KOPT-K1 (cell line): ENCODE data around the gene GMDS.
"Not testable (repeated sequence)": the region's sequence is repeated elsewhere in the genome, so short reads cannot be mapped to it uniquely, and the experiment has no call there.

ENCODE experiments used
- H3K27ac ChIP-seq: fragments of 200-600 bp; sonication (generic); 2 replicates; pipeline ENCODE4 v1.5.1; 2016; ENCODE audit warnings: antibody characterized with exemption, mild to moderate bottlenecking, low read depth, low read length; ENCODE audit not compliant: poor library complexity, severe bottlenecking
- H3K36me3 ChIP-seq: fragments of 200-600 bp; sonication (generic); 2 replicates; pipeline ENCODE4 v1.5.1; 2017; ENCODE audit warnings: antibody characterized with exemption, mild to moderate bottlenecking, low read length, moderate library complexity; ENCODE audit not compliant: insufficient read depth
- H3K9me3 ChIP-seq: fragments of 200-600 bp; sonication (generic); 2 replicates; pipeline ENCODE4 v1.5.1; 2017; ENCODE audit warnings: antibody characterized with exemption, low read length, mild to moderate bottlenecking; ENCODE audit not compliant: insufficient read depth, poor library complexity, severe bottlenecking

The GMDS gene

DNA sequence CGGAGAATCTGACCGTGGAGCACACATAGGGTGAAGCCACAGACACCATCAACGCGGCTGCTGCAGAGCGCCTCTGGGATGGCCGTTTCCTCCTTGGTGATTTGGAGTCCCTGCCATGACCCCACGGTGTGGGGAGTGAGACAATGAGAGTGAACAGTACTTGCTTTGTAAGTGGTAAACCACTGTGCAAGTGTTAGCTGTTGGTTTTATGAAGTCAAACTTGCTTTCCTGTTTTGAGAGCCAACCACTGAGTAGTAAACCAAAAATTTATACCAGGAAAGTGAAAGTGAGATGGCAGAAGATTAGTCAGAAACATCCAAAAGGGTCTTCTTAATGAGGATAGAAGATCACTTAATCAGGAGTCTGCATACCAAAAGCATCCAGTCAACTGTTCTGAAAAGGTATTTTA lies 475.0 kb downstream of the GMDS start:
- no peaks in the 10 kb centered on the region for H3K9me3 ChIP-seq
- H3K36me3 ChIP-seq: no peaks in the 10 kb centered on the region

DNA sequence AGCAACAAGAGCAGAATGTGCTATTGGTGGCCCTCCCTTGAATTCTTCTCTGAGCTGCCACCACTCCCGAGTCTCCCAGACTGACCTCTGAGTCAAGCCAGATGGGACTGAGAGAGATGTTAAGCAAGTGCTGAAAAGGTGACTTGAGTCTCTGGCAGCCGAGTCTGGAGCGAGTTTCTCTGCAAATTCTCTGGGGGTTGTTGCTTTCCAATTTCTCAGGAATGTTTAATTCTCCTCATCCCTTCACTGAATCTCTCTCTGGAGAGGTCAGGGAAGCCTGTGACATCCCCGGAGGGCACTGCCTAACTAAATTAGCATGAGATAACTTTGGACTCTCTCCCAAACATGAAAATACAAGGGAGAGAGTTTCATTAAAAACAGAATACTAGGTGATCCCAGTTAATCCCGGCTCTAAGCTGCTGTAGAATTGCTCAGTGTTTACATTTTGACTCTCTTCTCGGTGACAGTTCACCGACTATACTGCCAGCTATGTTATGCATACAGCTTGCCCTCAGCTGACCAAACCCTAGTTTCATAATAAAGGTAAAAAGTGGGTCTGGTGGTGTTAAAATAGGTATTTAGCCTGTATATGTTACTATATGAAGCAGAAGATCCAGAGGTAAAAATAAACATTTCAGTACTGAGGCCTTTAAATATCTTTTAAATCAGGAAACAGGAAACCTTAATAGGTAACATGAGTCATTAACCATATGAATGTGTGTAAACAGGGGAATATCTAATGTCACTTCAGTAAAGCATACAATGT lies 477.7 kb downstream of the GMDS start:
- Histone ChIP-seq H3K9me3 (no peaks in the 10 kb centered on the region), H3K27ac (no peak overlapping the region), H3K36me3 (no peaks in the 10 kb centered on the region)

More for the DNA sequence above, 475.0 kb downstream of the GMDS start:
- peak overlapping the region; percentile 58 for H3K27ac ChIP-seq

DNA sequence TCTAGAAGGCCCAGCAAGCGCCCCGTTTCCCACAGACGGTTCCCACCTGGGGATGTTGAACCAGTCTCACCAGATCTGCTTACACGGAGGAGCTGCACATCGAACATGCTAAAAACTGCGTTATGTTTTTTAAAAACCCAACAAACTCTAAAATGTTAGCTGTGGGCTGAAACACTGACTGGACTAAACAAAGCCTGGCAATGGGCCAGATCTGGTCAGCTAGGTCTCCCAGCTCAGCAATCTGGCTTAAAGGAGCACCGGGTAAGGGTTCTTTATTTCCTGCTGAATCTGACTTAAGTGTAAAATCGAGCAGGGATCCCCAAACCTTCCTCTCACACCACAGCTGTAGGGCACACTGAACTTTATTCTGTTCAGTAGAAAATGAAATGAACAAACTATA lies 478.8 kb downstream of the GMDS start:
- Histone ChIP-seq H3K9me3 (no peaks in the 10 kb centered on the region), H3K36me3 (no peaks in the 10 kb centered on the region), H3K27ac (no peak overlapping the region)

DNA sequence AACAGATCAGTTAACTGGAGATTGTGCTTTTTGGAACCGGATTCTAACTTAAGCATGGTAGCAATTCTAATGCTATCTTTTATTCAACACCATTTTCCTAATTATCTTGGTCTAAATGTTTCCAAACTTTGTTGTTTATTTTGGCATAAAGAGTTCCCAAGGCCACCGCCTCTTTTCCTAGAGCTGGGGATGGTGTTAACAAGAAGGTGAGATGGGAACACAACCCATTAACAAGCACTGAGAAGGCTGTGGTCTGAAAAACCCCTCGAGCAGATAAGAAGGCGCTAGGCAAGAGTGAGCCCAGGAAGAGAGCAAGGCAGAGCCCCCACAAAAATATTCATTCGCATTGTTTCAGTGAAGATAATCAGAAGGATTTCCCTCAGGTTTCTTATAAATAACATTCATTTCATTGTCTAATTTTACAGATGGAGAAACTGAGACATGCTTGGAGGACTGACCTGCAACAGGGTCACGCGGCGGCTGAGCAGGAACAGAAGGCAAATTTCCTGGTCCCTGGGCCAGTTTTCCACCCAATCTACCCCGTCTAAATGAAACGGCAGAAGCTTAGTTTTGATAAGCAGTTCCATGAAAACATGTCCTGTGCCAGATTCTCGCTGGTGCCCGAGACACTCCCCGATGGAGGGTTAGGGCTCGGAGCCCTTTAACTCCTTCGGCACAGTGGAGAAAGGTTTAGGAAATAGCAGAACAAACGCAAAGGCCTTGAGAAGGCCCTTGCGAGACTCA lies 480.1 kb downstream of the GMDS start:
- Histone ChIP-seq H3K36me3 (no peaks in the 10 kb centered on the region), H3K27ac (no peak overlapping the region), H3K9me3 (no peaks in the 10 kb centered on the region)

DNA sequence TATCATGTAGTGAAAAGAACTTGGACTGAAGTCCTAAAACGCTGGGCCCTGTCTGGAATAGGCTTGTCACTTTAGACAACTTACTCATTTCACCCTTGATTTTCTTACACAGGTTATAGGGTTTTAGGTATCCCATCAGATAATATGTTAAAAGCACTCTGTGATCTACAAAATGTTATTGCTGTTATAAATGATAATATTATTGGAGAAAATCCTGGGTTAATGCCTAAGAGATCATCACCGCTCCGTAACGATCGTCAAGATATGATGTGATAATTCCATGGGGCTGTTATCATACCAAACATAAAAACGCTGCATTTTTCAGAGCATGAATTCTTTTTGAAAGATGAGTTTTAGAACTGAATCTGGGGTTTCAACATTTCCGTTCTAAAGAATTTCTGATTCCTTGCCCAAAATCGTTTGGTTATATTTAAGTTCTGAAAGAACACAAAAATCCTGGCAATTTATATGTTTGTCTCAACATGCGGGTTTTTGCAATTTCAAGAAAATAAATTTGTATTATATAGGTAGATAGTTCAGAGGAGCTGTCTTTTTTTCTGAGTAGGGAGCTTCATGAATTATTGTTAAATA lies 480.9 kb downstream of the GMDS start:
- H3K27ac ChIP-seq: no peak overlapping the region
- H3K36me3 ChIP-seq: no peaks in the 10 kb centered on the region
- no peaks in the 10 kb centered on the region for H3K9me3 ChIP-seq

DNA sequence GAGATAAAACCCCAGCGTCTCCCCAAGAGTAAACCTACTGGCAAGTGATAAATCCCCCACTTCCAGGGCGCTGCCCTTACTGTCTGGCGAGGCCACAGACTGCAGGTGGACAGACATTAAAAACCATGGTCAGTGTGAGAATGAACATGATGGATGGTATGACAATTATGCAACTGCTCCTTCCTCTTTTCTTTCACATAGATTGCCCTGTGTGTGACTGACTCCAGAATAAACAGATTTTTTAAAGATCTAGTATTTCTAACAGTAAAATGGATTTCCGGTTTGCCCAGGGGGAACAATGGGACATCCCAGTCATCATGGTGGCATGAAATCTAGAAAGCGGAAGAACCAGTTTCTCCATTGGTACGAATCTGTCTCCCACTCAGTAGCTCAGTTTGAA lies 482.0 kb downstream of the GMDS start:
- Histone ChIP-seq H3K27ac (no peak overlapping the region), H3K36me3 (no peaks in the 10 kb centered on the region), H3K9me3 (no peaks in the 10 kb centered on the region)

DNA sequence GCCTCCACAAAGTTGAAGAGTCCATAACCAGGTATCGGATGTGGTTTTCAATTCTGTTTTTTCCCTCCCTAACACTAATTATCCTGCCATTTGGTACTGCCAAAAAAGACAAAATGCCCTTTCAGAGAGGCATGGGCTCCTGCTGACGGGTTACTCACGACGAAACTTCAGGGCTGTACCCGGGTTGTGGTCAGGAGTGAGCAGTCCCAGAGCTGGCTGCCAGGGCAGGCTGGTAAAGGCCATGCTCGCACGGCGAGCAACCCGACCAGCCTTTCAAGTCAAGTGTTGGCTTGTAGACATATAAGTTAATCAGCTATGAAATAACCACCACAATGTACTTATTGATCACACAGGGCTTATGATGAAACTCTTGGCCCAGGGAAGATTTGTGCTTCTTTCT lies 483.2 kb downstream of the GMDS start:
- no peak overlapping the region for H3K27ac ChIP-seq
- no peaks in the 10 kb centered on the region for H3K9me3 ChIP-seq
- H3K36me3 ChIP-seq: no peaks in the 10 kb centered on the region

DNA sequence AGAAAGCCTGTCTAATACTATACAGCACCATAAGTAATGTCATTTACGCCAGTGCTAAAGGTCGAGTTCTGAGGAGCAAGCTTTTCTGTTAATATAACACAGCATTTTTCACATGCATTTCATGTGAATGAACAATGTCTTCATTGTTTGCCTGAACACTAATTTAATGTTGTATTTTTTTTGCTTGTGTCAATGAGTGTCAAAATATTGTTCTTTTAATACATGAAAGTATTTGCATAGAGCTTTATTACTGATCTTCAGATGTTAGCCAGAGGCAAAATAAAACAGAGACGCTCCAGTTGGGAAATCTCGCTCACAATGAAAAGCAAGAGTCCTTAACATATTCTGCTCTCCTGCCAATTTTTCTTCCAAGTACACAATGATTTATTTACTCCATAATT lies 483.9 kb downstream of the GMDS start:
- H3K9me3 ChIP-seq: no peaks in the 10 kb centered on the region
- H3K27ac ChIP-seq: no peak overlapping the region
- no peaks in the 10 kb centered on the region for H3K36me3 ChIP-seq

DNA sequence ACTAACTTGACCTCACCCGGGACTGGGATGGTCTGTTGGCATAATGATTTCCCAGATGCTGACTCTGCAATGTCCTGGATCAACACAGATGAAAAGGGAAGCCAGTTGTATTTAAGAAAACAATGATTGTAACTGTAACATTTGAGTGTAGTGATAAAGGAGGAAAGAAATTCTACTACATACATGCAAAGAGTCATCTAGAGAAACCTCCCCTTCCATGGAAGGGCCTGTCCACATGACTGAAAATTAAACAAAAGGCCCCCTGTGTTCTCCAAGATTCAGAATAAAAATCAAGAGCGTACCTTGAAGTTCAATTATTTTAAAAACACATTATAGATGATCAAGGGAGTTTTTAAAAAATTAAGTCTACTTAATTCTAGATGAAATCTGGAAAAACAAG lies 484.5 kb downstream of the GMDS start:
- H3K9me3 ChIP-seq: no peaks in the 10 kb centered on the region
- no peaks in the 10 kb centered on the region for H3K36me3 ChIP-seq
- no peak overlapping the region for H3K27ac ChIP-seq

DNA sequence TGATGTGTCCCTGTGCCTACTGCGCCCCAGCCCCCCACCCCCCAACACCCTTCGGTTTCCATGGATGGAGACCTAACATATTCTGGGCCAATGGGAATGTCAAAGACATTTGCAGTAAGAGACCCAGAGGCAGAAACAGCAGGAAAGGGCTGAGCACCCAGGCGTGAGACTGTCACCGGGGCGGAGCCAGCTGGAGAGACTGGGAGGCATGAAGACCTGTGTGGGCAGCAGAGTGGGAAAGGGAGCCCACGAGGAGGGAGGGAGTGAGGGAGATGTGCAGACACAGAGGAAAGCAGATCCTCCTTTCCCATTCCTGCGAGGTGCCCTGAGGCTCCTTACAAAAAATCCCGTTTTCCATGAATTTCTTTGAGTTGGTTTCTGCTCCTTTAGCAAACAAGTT lies 485.5 kb downstream of the GMDS start:
- Histone ChIP-seq H3K9me3 (no peaks in the 10 kb centered on the region), H3K27ac (no peak overlapping the region), H3K36me3 (no peaks in the 10 kb centered on the region)

DNA sequence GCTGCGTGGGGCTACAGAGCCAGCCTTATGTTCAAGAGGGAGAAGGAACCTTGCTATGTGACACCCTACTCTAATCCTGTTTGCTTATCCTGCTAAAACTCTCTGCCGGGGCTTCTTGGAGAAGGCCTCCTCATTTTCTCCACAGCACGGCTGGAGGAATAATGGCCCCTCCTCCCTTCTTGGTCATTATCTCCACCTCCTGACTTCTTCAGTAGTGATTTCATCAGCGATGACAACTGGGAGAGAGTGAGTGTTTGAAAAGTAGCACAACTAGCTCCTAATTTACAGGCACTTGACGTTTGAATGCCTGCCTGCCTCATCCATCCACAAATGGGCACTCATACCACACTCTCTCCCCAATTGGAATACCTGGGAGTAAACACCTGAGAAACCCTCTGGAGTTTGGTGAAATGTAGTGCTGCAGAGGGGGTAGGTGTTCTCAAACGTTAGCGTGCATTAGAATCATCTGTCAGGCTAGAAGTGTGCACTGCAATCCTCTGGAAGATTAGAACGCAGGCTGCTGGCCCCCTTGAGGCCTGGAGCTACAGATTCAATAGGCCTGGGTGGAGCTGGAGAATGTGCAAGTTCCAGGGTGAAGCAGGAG lies 487.2 kb downstream of the GMDS start:
- H3K36me3 ChIP-seq: no peaks in the 10 kb centered on the region
- H3K27ac ChIP-seq: no peak overlapping the region
- no peaks in the 10 kb centered on the region for H3K9me3 ChIP-seq

DNA sequence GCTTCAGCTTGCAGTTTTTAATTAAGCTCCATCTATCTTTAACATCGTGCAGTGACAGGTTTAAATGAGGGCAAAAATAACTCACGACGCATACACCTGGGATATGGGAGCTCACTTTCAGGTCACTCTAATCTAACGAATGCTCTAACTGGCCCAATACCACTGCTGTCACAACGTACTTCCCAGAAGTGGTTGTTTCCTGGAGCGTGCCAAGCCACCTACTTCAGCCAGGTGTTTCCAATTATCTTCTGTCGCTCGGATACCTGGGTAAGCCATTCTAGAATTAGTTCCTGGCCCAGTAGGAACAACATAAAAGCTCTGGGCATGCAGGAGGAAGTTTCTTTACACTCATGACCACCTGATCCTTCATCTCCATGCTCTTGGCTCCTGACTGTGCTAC lies 488.3 kb downstream of the GMDS start:
- no peaks in the 10 kb centered on the region for H3K36me3 ChIP-seq

DNA sequence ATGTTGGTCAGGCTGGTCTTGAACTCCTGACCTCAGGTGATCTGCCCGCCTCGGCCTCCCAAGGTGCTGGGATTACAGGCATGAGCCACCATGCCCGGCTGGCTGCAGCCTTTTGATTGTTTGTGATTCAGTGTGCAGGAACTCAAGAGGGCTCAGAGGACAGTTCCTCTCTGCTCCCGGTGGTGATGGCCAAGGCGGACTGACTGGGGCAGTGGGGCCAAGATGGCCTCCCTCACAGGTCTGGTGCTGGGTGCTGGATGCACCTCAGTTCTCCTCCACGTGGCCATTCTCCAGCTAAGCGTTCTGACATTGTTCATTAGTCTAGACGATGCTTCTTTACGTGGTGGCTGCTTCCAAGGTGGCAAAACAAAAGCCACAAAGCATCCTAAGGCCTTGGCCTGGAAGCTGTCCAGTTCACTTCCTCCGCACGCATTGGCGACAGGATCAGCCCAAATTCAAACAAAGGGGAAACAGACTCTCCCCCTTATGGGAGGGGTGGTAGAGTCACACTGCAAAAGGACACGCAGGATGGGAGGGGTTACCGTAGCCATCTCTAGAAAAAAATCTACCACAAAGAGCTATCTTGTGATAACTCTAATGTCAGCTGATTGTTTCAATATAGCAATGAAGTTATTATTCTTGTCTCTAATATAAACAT lies 488.8 kb downstream of the GMDS start:
- H3K9me3 ChIP-seq: no peaks in the 10 kb centered on the region
- H3K27ac ChIP-seq: no peak overlapping the region
- no peaks in the 10 kb centered on the region for H3K36me3 ChIP-seq

More for the DNA sequence above, 488.3 kb downstream of the GMDS start:
- H3K27ac ChIP-seq: no peak overlapping the region
- H3K9me3 ChIP-seq: no peaks in the 10 kb centered on the region

DNA sequence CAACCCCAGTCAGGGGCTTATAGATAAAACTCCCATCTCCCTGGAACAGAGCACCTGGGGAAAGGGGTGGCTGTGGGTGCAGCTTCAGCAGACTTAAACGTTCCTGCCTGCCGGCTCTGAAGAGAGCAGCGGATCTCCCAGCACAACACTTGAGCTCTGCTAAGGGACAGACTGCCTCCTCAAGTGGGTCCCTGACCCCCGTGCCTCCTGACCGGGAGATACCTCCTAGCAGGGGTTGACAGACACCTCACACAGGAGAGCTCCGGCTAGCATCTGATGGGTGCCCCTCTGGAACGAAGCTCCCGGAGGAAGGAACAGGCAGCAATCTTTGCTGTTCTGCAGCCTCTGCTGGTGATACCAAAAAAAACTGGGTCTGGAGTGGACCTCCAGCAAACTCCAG lies 494.3 kb downstream of the GMDS start:
- not testable (repeated sequence) for H3K36me3 ChIP-seq, H3K9me3 ChIP-seq, H3K27ac ChIP-seq

DNA sequence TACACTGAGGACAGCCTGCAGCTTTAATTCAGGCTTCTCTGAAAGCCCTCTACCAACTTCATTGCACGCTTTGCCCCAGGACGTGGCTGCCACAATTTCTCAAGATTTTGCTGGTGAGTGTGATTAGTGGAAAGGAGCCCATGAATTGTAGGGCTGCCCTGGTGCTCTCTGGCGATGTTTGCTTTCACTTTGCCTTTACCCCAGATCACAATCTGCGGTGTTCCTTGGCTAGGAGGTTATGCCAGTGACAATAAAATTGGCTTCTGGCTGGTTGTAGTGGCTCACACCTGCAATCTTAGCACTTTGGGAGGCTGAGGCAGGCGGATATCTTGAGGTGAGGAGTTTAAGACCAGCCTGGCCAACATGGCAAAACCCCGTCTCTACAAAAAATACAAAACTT lies 496.4 kb downstream of the GMDS start:
- Histone ChIP-seq H3K27ac (no peak overlapping the region), H3K9me3 (no peaks in the 10 kb centered on the region), H3K36me3 (no peaks in the 10 kb centered on the region)
